NOMO-1 treated with DMSO at 0.1 percent for 48 hours (cell line): ENCODE results near the gene MYDGF.

Source experiments
- DNase-seq: peaks from one replicate; lab custom pipeline; 2025; ENCODE audit not compliant: unreplicated experiment; lab: John Stamatoyannopoulos, UW

MYDGF gene

DNA sequence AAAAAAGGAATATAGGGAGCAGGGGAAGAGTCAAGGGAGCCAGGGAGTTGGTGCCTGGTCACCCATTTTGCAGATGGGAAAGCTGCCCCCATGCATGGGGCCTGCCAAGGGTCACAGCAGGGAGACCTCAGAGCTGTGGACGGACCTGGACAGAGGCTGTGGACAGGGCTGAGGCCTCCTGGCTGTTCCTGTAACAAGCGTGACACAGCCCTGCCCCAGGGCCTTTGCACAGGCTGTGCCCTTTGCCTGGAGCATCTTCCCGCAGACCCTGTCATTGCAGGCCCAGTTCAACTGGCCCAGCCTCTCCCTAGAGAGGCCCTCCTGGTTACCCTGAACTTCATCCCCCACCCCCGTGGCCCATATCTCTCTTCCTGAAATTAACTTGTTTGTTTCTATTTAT lies 24.4 kb downstream of the MYDGF start:
- no peak for DNase-seq

DNA sequence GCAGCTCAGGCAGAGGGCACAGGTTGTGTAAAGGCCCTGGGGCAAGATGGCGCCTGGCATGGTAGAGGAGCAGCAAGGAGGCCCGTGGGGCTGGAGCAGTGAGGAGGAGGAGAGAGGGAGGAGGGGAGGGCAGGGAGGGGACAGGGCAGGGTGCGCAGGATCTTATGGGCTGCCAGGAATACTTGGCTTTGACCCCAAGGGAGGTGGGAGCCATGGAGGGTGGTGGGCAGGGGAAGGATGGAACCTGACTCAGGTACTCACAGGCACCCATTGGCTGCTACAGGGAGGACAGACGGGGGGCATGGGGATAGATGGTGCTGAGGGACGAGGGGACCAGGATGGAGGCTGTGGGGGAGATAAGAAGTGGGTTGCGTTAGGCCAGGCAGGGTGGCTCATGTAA lies 27.5 kb downstream of the MYDGF start:
- DNase-seq: no peak

- no peak for DNase-seq
Observed at GRCh38 chr19:4641132-4641531, 29.0 kb downstream of the MYDGF start.

- DNase-seq: no peak
Observed at GRCh38 chr19:4640247-4641000, 29.7 kb downstream of the MYDGF start.

GRCh38 chr19:4639531-4640246 lies 30.5 kb downstream of the MYDGF start:
- no peak for DNase-seq

GRCh38 chr19:4638828-4639530 lies 31.2 kb downstream of the MYDGF start, which contains the start of gene TNFAIP8L1:
TNFAIP8L1 (plus strand) TSS chr19:4639516; CDS start chr19:4651870, 12,354 bp downstream.
- peak; percentile 99 for DNase-seq

GRCh38 chr19:4638317-4638716 lies 31.8 kb downstream of the MYDGF start:
- no peak for DNase-seq

DNA sequence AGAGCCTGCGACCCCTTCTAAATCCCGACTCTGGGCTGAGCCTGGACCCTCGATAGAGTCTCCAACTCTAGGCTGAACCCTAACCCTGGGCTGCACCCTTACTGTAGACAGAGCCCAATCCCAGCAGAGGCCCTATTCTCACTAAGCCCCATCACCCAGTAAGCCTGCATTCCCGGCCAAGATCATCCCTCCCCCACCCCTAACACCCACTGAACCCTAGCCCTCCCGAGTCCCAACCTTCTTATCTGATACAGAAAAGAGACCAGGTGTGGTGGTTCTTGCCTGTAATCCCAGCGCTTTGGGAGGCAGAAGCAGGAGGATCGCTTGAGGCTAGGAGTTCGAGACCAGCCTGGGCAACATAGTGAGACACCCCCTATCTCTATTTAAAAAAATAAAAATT lies 33.4 kb downstream of the MYDGF start:
- no peak for DNase-seq

DNA sequence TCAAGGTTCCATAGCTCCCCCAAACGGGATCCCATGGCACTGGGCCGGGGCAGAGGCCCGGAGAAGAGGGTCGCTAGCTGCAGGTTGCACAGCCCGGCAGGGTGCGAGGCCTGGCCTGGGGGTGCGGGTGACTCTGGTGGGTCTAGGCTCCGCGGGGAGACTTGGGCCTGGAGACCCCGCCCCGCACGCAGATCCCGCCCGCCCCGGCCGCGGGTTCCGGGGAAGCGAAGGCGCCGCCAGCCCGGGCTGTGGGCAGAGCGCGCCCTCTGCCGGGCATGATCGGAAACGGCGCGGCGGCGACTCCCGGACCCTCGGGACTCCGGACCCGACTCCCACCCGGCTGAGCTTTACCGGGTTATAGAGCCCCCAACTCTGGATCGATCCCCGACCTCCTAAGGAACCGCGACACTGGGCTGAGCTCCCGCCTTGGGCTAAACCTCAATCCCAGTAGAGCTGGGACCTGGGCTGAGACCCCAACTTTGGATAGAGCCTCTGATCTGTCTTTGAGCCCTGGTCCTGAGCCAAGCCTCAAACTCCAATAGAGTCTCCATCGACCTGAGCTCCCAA lies 33.9 kb downstream of the MYDGF start:
- peak; percentile 47 for DNase-seq

GRCh38 chr19:4635754-4636116 lies 34.4 kb downstream of the MYDGF start:
- no peak for DNase-seq

DNA sequence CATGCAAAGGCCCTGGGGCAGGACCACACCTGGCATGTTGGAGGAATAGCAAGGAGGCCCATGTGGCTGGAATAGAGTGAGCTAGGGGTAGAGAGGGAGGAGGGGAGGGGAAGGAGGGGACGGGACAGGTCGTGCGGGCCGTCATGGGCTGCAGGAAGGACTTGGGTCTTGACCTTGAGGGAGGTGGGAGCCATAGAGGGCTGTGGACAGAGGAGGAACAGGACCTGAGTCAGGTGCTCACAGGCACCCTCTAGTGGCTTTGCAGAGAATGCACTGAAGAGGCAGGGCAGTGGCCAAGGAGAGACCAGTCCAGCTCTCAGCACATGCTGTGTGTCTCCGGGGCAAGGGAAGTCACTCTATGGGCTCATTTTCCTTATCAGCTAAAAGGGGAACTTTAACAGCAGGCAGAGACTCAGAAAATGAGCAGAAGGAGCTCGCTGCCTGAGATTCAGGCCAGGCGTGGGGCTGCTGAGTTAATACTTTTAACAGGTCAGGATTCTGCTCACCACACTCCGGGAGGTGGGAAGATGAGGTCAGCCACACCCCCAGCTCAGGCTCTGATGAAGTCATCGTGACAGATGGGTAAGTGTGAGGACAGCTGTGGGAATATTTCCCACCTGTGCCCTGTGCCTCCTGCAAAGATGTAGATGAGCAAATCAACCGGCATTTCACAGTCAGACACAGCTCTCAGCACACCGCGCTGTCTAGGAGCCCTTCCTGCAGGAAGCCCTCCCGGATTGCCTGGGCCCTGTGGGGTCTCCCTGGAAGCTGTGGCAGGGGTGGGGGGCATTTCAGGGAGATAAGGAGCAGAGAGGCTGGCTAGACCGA lies 36.8 kb downstream of the MYDGF start:
- DNase-seq: peak; percentile 94

DNA sequence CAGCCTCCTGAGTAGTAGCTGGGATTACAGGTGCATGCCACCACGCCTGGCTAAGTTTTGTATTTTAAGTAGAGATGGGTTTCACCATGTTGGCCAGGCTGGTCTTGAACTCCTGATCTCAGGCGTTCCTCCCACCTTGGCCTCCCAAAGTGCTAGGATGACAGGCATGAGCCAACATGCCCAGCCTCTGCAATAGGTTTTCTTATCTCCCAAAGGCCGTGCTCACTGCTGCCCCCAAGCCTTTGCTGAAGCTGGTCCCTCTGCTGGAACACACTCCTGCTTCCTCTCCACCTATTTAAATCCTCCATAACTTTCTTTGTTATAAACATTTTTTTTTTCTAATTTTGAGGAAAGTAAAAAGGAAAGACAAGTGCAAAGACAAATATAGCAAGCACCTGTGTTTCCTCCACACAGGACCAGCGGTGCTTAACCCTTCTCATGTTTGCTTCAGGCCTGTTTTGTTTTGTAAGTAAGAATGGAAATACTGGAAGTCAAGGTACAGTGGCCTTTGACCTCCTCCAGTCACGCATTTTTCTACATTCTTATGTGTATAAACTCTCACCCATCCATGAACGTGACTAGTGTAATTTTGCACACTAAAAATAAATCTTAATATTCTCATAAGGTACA lies 45.3 kb downstream of the MYDGF start:
- no peak for DNase-seq

DNA sequence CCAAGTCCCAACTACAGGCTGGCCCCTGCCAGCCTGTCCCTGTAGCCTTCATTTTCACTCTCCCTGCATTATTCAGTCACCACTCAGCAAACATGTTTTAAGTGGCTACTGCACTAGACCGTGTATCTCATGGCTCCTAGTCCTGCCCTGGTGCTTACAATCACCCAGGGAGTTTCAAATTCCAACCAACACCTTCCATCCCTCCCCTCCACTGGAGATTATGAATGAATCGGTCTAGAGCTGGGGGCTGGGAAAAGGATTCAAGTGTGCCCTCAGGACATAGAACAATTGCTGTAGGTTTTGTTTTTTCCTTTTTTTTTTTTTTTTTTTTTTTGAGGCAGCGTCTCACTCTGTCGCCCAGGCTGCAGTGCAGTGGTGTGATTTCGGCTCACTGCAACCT lies 45.8 kb downstream of the MYDGF start:
- no peak for DNase-seq

DNA sequence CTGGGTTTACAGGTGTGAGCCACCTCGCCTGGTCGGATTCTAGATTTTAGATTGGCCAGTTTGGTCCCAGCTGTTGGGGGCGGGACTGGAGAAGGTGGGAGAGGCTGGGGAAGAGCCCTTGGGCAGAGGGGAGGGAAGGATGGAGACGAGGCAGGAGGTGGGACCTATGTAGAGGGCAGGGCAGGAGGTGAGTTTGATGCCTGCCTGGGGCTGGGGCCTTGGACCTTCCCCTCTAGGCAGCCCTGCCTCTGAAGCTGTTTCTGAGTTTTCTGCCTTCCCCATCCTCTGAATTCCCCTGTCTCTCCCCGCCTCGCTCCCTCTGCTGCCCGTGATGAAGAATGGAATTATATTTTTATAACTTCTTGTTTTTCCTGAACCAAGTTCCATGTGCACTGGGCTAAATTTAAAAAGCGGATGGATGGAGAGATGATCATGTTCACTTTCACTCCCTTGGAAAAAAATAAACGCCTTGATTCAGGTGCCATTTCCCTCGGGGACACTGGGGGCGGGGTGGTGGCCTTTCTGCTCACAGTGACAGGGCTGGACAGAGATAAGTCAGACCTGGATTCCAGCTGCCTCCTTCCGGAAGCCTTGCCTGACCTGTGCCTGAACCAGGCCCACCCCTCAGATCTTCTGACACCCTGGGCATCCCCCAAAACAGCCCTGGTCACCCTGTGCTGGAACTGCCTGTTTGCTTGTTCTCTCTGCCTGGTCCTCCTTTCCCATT lies 47.3 kb downstream of the MYDGF start:
- DNase-seq: no peak

GRCh38 chr19:4620675-4621074 lies 49.5 kb downstream of the MYDGF start:
- DNase-seq: no peak

- DNase-seq: no peak
Observed at GRCh38 chr19:4619668-4620294, 50.4 kb downstream of the MYDGF start.

DNA sequence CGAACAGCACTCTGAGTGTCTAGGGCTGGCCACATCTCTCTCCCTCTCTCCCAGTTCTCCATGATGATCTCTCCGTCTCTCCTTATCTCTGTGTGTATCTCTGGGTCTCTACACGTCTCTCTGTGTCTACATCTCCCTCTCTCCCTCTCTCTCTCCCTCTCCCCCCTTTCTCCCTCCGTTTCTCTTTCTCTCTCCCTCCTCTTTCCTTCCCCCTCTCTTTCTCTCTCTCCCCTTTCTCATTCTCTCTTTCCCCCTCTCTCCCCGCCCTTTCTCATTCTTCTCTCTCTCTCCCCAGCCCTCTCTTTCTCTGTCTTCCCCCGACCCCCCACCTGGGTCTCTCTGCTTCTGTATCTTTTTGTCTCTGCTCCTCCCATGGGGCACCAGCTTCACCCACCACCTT lies 52.1 kb downstream of the MYDGF start:
- DNase-seq: no peak

- DNase-seq: no peak
Observed at GRCh38 chr19:4613254-4613751, 56.8 kb downstream of the MYDGF start.
